Peyer's patch (tissue), 4 donors: ENCODE results near the gene TTK. TPM values are rescaled to one million over a fixed set of nuclear protein-coding genes. Genes with fewer than 3 reads are reported as not detected.

Experiments used
- DNase-seq, 3 donors: peaks; one replicate each; pipeline ENCODE4 v3.0.0-alpha.2; 2017 to 2019
- H3K27ac ChIP-seq, 4 donors: fragments of 200-600 bp; sonication (generic); one replicate each; pipeline ENCODE4 v1.5.1; 2016 to 2019
- H3K27me3 ChIP-seq, 2 donors: fragments of 200-600 bp; sonication (generic); one replicate each; pipeline ENCODE4 v1.5.1; 2019
- H3K36me3 ChIP-seq, 3 donors: fragments of 200-600 bp; sonication (generic); one replicate each; pipeline ENCODE4 v1.5.1; 2016 to 2019
- H3K4me1 ChIP-seq, 4 donors: fragments of 200-600 bp; sonication (generic); one replicate each; pipeline ENCODE4 v1.5.1; 2016 to 2019
- H3K4me3 ChIP-seq, 4 donors: fragments of 200-600 bp; sonication (generic); 1 replicate in 3 of 4; 2 replicates in 1 of 4; pipeline ENCODE4 v1.5.1; 2016 to 2019; ENCODE audit warnings: mild to moderate bottlenecking in 1 of 4
- H3K9me3 ChIP-seq, 4 donors: fragments of 200-600 bp; sonication (generic); one replicate each; pipeline ENCODE4 v1.5.1; 2016 to 2019; ENCODE audit warnings: mild to moderate bottlenecking in 1 of 4
- POLR2A ChIP-seq, 2 donors: fragments of 450-650 bp; IDR thresholded peaks; one replicate each; pipeline ENCODE4 v1.5.1; 2017; ENCODE audit warnings: antibody characterized with exemption in 2 of 2, mild to moderate bottlenecking in 2 of 2, moderate library complexity in 2 of 2
- total RNA-seq, 4 donors: library from RNA; depleted of rRNA; stranded (reverse); fragments of >200 nt; gene quantifications; one replicate each; pipeline ENCODE4 v1.1.0, GENCODE V29; 2016
- TF ChIP-seq, protein P1 (sequence below), 6 experiments: fragments of 450-650 bp in 4 of 6; fragments of 200-600 bp in 2 of 6; sonication (generic) in 1 of 6; IDR thresholded peaks; one replicate each; pipeline ENCODE4 v1.5.1; 2017 to 2019; ENCODE audit warnings: antibody characterized with exemption in 6 of 6, mild to moderate bottlenecking in 3 of 6, moderate library complexity in 1 of 6

TTK gene
- total RNA-seq, result 1 to 10 TPM in 3 of 4 donors, under 1 TPM in 1; 0.94 to 5.9 (median 4.1) TPM

DNA sequence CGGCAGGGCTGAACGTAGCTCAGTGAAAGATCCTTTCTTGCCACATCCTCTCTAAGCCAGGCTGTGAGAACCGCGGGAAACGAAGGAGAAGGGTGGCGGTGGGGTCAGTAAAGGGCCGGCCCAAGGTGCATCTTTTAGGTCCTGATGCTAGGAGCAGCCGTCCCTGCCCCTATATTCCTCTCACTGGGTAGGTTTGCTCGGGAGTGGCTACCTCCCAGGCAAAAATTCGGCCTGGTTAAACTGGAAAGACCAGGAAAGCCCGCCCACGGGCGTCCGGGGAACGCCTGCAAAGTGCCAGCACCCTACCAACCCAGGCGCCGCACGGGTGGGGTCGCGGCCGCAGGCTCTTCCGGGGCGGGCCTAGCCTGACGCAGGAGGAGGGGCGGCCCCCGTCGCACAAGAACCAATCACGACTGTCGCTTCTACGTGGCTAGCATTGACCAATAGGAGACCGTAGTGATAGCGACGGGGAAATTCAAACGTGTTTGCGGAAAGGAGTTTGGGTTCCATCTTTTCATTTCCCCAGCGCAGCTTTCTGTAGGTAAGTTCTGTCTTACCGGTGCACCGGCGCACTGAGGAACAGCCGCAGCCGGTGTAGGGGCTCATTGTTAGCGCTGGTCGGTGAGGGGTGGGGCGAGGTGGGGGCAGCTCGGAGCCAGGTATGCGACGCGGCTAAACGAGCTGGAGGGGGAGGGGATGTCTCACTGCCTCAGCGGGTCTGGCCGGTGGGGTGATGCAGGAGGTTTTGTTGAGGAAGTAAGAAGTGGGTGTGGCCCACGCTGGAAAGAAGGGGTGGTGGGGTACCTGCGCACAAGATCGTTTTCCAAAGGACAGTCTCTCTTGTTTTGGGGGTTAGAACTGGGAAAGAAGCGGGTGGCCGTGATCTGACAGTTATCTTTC lies at the start of gene TTK:
TSS of gene TTK (plus strand) at position 477 of the 900 bp plus-strand sequence. CDS start 1,195 bp downstream, outside the sequence.
- Histone ChIP-seq H3K4me1 (peaks cover 0 to 8% (median 4%) of the 10 kb centered on the region in 4 donors), H3K9me3 (no peaks in the 10 kb centered on the region), H3K27ac (peak within 1 kb of the TSS; percentile 76 to 80 (median 78)), H3K36me3 (no peaks in the 10 kb centered on the region), H3K27me3 (no peaks in the 10 kb centered on the region), H3K4me3 (peak within 1 kb of the TSS; percentile 57 to 64 (median 60))
- TF ChIP-seq POLR2A (IDR thresholded peaks at IDR 0.05), result peak; percentile 58 to 67
- TF ChIP-seq, protein P1, sequence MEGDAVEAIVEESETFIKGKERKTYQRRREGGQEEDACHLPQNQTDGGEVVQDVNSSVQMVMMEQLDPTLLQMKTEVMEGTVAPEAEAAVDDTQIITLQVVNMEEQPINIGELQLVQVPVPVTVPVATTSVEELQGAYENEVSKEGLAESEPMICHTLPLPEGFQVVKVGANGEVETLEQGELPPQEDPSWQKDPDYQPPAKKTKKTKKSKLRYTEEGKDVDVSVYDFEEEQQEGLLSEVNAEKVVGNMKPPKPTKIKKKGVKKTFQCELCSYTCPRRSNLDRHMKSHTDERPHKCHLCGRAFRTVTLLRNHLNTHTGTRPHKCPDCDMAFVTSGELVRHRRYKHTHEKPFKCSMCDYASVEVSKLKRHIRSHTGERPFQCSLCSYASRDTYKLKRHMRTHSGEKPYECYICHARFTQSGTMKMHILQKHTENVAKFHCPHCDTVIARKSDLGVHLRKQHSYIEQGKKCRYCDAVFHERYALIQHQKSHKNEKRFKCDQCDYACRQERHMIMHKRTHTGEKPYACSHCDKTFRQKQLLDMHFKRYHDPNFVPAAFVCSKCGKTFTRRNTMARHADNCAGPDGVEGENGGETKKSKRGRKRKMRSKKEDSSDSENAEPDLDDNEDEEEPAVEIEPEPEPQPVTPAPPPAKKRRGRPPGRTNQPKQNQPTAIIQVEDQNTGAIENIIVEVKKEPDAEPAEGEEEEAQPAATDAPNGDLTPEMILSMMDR (IDR thresholded peaks at IDR 0.05), result no peak
- peak; percentile 91 to 96 (median 95) for DNase-seq

DNA sequence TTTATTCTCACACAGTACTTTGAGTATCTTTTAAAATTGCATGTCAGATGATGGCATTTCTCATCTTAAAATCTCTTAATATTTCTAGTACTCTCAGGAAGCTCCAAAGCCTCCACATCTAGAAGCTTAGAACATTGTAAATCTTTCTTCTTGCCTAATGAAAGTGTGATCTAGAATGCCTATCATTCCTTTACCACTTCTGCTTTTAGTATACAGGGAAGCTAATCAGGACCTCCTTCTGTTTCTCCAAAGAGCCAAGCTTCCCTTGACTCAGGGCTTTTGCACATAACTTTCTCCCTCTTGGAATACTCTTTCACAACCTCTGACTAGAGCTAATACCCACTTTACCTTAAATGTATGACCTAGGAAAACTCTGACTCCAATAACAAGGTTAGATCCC lies 49.6 kb upstream of the TTK start:
- Histone ChIP-seq H3K4me1 (no peaks in the 10 kb centered on the region), H3K27me3 (no peaks in the 10 kb centered on the region), H3K4me3 (no peak overlapping the region), H3K9me3 (no peaks in the 10 kb centered on the region), H3K36me3 (no peaks in the 10 kb centered on the region), H3K27ac (no peak overlapping the region)
- TF ChIP-seq, protein P1 (IDR thresholded peaks at IDR 0.05), result no peak
- no peak for TF ChIP-seq POLR2A (IDR thresholded peaks at IDR 0.05)
- no peak for DNase-seq

DNA sequence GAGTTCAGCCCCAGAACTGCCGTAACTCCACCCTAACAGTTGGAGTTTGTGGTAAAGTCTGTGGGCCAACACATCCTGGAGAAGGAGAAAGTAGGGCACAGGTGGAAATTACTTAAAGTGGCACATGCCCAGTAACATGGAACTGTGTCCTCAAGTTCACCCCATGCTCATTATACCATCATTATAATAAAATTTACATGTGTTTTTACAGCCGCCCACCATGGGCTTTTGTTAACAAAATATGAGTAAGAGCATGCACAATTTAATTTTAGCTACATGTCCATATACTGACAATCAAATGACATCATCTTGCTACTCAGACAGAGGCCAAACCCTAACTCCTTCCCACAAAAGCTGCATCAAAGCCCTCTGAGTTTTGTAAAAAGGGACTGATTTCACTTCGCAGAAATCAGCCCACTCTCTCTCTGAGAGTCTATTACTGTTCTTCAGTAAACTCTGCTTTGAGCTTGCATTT lies 39.8 kb upstream of the TTK start:
- H3K27ac ChIP-seq, result no peak overlapping the region
- no peak for TF ChIP-seq POLR2A (IDR thresholded peaks at IDR 0.05)
- H3K27me3 ChIP-seq, result no peaks in the 10 kb centered on the region
- H3K4me1 ChIP-seq, result no peaks in the 10 kb centered on the region
- no peaks in the 10 kb centered on the region for H3K9me3 ChIP-seq
- DNase-seq, result no peak
- H3K4me3 ChIP-seq, result no peak overlapping the region
- no peaks in the 10 kb centered on the region for H3K36me3 ChIP-seq

DNA sequence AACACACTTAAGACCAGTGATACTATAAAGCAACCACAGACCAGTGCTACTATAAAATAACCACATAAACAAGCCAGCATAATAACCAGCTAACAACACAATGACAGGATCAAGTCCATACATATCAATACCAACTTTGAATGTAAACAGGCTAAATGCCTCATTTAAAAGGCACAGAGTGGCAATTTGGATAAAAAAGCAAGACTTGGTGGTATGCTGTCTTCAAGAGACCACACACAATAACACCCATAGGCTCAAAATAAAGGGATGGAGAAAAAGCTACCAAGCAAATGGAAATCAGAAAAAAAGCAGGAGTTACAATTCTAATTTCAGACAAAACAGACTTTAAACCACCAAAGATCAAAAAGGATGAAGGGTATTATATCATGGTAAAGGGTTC lies 37.3 kb upstream of the TTK start:
- no peak overlapping the region for H3K27ac ChIP-seq
- no peak for DNase-seq
- H3K4me1 ChIP-seq, result no peaks in the 10 kb centered on the region
- TF ChIP-seq, protein P1 (IDR thresholded peaks at IDR 0.05), result no peak
- no peak for TF ChIP-seq POLR2A (IDR thresholded peaks at IDR 0.05)
- H3K4me3 ChIP-seq, result no peak overlapping the region
- H3K36me3 ChIP-seq, result no peaks in the 10 kb centered on the region
- no peaks in the 10 kb centered on the region for H3K27me3 ChIP-seq
- H3K9me3 ChIP-seq, result no peaks in the 10 kb centered on the region

DNA sequence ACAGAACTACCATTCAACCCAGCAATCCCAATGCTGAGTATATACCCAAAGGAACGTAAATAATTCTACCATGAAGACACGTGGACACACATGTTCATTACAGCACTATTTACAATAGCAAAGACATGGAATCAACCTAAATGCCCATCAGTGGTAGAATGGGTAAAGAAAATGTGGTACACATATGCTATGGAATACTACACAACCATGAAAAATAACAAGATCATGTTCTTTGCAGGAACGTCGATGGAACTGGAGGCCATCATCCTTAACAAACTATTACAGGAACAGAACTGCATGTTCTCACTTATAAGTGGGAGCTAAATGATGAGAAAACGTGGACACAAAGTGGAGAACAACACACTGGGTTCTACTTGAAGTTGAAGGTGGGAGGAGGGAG lies 34.7 kb upstream of the TTK start:
- Histone ChIP-seq H3K36me3 (no peaks in the 10 kb centered on the region), H3K4me1 (no peaks in the 10 kb centered on the region), H3K9me3 (no peaks in the 10 kb centered on the region), H3K4me3 (no peak overlapping the region), H3K27ac (no peak overlapping the region), H3K27me3 (no peaks in the 10 kb centered on the region)
- TF ChIP-seq, protein P1 (IDR thresholded peaks at IDR 0.05), result no peak
- no peak for TF ChIP-seq POLR2A (IDR thresholded peaks at IDR 0.05)
- DNase-seq, result no peak

DNA sequence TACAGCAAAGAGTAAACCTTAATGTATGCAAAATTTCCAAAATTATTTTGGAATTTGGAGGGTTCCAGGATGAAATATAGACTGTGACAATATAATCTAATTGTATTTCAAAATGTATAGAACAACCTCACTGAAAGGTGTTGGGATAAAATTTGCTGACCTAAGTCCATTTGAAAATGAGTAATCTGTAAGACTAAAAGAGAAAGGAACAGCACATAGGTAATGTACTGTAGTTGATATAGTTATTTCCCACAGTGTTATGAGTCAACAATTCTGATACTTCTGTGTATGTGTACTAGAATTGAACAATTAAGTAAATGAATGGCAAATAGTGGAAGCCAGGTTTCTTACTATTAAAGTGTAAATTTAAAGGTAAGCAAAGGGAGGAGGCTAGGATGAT lies 33.3 kb upstream of the TTK start:
- H3K36me3 ChIP-seq, result no peaks in the 10 kb centered on the region
- no peak overlapping the region for H3K27ac ChIP-seq
- no peak for DNase-seq
- H3K27me3 ChIP-seq, result no peaks in the 10 kb centered on the region
- TF ChIP-seq POLR2A (IDR thresholded peaks at IDR 0.05), result no peak
- TF ChIP-seq, protein P1 (IDR thresholded peaks at IDR 0.05), result no peak
- no peaks in the 10 kb centered on the region for H3K4me1 ChIP-seq
- H3K4me3 ChIP-seq, result no peak overlapping the region
- H3K9me3 ChIP-seq, result no peaks in the 10 kb centered on the region
